Testis (tissue), 2 donors: Measurements from ENCODE around the gene CDH20.

Experiments used
- POLR2A ChIP-seq: fragments of 450-650 bp; IDR thresholded peaks from one replicate; pipeline ENCODE4 v1.6.1; 2017; ENCODE audit warnings: antibody characterized with exemption, mild to moderate bottlenecking, moderate library complexity
- TF ChIP-seq, protein P1 (sequence below), 3 experiments: fragments of 450-650 bp in 2 of 3; fragments of 200-600 bp in 1 of 3; sonication (generic) in 1 of 3; IDR thresholded peaks; one replicate each; pipeline ENCODE4 v1.5.1; 2016 to 2019; ENCODE audit warnings: antibody characterized with exemption in 3 of 3, mild to moderate bottlenecking in 2 of 3, moderate library complexity in 1 of 3

DNA sequence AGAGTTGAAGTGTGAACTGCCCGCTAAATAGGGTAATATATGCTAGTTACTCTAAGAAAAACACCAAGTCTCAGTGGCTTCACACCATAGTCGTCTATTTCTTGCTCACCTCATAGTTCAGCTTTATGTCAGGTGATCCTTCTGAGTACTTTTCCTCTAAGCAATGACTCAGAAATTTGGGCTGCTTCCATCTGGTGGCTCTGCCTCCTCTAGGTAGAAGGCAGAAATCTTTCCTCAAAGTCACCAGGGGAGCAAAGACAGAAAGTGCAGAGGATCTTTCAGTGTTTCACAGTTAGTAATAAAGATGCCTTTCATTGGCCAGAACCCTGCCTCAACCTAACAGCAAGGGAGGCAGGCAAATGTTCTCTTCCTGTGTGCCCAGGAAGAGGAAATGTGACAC lies 17.3 kb downstream of the CDH20 start:
- TF ChIP-seq, protein P1, sequence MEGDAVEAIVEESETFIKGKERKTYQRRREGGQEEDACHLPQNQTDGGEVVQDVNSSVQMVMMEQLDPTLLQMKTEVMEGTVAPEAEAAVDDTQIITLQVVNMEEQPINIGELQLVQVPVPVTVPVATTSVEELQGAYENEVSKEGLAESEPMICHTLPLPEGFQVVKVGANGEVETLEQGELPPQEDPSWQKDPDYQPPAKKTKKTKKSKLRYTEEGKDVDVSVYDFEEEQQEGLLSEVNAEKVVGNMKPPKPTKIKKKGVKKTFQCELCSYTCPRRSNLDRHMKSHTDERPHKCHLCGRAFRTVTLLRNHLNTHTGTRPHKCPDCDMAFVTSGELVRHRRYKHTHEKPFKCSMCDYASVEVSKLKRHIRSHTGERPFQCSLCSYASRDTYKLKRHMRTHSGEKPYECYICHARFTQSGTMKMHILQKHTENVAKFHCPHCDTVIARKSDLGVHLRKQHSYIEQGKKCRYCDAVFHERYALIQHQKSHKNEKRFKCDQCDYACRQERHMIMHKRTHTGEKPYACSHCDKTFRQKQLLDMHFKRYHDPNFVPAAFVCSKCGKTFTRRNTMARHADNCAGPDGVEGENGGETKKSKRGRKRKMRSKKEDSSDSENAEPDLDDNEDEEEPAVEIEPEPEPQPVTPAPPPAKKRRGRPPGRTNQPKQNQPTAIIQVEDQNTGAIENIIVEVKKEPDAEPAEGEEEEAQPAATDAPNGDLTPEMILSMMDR (IDR thresholded peaks at IDR 0.05), result no peak
- no peak for TF ChIP-seq POLR2A
